Gastroesophageal sphincter (tissue), 3 donors: ENCODE data around the gene PTAFR.

ENCODE experiments used
- CTCF ChIP-seq, 4 experiments: fragments of 200-600 bp in 2 of 4; fragments of 450-650 bp in 2 of 4; sonication (generic) in 1 of 4; IDR thresholded peaks; one replicate each; pipeline ENCODE4 v1.5.1; 2017 to 2019; ENCODE audit warnings: antibody characterized with exemption in 4 of 4, mild to moderate bottlenecking in 2 of 4, moderate library complexity in 2 of 4
- EP300 ChIP-seq: sonication (generic); formaldehyde crosslinking; IDR thresholded peaks from one replicate; pipeline ENCODE4 v1.6.1; 2017; ENCODE audit warnings: antibody characterized with exemption, mild to moderate bottlenecking
- POLR2AphosphoS5 ChIP-seq: sonication (generic); formaldehyde crosslinking; IDR thresholded peaks from one replicate; pipeline ENCODE4 v1.6.1; 2017; ENCODE audit warnings: antibody characterized with exemption

- TF ChIP-seq POLR2AphosphoS5, result no peak
- no peak for TF ChIP-seq CTCF (IDR thresholded peaks at IDR 0.05)
- no peak for TF ChIP-seq EP300
Observed at GRCh38 chr1:28171246-28171645, 5.2 kb downstream of the PTAFR start.
